ENCODE measurements around the gene ITGA3.

ITGA3 gene

GRCh38 chr17:50070908-50071680 lies 15.2 kb downstream of the ITGA3 start:
- DNase-seq (ENCODE audit: low read depth in 2 of 2): no peak

DNA sequence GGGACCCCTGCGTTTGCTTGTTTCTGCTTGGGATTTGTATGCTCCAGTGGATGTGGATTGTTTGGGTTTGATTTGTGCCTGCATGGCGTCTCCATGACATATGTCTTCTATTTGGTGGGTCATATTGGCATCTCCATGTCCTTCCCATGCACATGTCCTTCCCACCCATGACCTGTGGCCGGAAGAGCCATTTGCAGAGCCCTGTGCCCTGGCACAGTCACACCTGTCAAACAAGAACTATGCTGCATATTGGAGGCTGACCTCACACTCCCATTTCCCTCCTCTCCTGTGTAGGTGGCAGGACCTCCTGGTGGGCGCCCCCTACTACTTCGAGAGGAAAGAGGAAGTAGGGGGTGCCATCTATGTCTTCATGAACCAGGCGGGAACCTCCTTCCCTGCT lies 15.8 kb downstream of the ITGA3 start:
- DNase-seq (ENCODE audit: low read depth in 2 of 2): no peak

- no peak for DNase-seq (ENCODE audit: low read depth in 2 of 2)
These were observed 16.2 kb downstream of the ITGA3 start for GRCh38 chr17:50072130-50072529.

DNA sequence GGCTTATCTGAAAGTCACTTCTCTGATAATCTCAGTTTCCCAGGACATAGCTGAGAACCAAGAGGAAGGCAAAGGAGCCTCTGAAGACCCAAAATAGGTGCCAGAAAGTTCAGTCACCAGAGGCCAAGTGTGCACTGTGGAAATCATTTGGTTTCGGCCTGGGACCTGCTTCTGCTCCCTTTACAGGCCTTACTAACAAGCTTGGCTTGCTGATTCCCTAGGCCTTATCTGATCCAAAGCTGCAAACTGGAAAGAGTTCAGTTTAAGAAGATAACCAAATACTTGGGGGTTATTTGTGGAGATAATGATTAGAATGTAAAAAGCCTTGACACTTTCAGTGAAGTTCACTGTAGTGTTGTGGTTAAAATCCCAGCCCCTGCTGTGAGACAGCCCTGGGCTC lies 17.0 kb downstream of the ITGA3 start:
- no peak for DNase-seq (ENCODE audit: low read depth in 2 of 2)

DNA sequence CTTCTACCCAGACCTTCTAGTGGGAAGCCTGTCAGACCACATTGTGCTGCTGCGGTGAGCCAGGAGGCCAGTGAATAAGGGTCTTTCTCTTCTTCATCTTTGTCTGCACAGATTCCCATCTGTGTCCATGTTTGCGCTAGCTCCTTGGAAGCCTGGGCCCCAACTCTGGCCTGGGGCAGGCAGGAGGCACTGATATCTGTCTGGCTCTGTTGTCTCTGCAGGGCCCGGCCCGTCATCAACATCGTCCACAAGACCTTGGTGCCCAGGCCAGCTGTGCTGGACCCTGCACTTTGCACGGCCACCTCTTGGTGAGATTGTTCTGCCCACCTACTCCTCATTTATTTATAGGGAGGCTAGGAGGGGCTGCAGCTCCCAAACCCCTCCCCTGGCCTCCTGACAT lies 18.3 kb downstream of the ITGA3 start:
- no peak for DNase-seq (ENCODE audit: low read depth in 2 of 2)

DNA sequence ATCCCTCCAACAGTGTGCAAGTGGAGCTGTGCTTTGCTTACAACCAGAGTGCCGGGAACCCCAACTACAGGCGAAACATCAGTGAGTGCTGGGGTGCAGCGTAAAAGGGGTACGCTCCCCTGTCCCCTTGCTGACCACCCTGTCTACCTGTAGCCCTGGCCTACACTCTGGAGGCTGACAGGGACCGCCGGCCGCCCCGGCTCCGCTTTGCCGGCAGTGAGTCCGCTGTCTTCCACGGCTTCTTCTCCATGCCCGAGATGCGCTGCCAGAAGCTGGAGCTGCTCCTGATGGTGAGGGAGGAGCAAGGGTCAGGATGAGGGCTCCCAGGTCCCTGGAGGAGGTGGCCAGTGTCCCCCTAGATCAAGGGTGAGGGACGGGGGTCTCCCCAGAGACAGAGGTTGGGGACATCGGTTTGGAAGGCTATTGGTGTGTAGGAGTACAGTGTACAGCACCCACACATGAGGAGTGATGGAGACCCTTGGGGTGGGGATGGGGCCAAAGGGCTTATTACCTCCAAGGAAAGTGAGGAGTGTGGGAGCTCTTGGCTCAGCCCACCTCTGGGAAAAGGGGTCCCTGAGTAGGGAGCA lies 19.6 kb downstream of the ITGA3 start:
- DNase-seq (ENCODE audit: low read depth in 2 of 2): no peak

- no peak for DNase-seq (ENCODE audit: low read depth in 2 of 2)
These were observed 20.3 kb downstream of the ITGA3 start for GRCh38 chr17:50076221-50076590.

- DNase-seq (ENCODE audit: low read depth in 2 of 2): no peak
These were observed 20.8 kb downstream of the ITGA3 start for GRCh38 chr17:50076591-50077235.

GRCh38 chr17:50078430-50078829 lies 22.5 kb downstream of the ITGA3 start:
- no peak for DNase-seq (ENCODE audit: low read depth in 2 of 2)

- no peak for DNase-seq (ENCODE audit: low read depth in 2 of 2)
These were observed 23.6 kb downstream of the ITGA3 start for GRCh38 chr17:50079334-50080095.

DNA sequence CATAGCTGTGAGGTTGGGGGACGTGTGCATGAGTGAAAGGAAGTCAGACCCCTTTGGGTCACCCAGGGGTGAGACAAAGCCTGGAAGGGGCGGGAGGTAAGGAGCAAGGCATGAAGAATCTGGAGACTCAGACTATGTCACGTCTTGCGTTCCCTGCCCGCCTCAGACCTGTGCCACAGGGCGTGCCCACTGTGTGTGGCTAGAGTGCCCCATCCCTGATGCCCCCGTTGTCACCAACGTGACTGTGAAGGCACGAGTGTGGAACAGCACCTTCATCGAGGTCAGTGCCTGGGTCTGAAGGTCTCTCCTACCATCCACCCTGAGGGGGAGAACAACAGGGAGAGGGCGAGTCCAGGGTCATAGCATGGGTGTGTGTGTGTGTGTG lies 24.2 kb downstream of the ITGA3 start:
- no peak for DNase-seq (ENCODE audit: low read depth in 2 of 2)

GRCh38 chr17:50080827-50081226 lies 24.9 kb downstream of the ITGA3 start:
- no peak for DNase-seq (ENCODE audit: low read depth in 2 of 2)

DNA sequence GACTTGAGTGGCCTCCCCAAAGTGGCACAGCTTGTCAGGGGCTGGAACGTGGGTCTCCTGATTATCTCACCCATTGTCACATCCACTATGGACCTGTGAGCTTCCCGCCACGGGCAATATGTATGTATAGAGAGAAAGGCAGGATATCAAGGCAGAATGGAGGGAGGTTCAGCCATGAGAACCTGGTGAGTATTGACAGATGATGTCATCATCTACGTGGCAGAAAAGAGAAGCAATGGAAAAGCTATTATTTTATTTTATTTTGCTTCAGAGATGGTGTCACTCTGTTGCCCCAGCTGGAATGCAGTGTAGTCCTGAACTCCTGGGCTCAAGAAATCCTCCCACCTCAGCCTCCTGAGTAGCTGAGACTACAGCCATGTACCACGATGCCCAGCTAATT lies 25.8 kb downstream of the ITGA3 start:
- no peak for DNase-seq (ENCODE audit: low read depth in 2 of 2)

- peak; percentile 35 to 37 for DNase-seq (ENCODE audit: low read depth in 2 of 2)
These were observed 31.5 kb downstream of the ITGA3 start for GRCh38 chr17:50087246-50087911.

GRCh38 chr17:50087912-50088405 lies 32.0 kb downstream of the ITGA3 start:
- no peak for DNase-seq (ENCODE audit: low read depth in 2 of 2)

DNA sequence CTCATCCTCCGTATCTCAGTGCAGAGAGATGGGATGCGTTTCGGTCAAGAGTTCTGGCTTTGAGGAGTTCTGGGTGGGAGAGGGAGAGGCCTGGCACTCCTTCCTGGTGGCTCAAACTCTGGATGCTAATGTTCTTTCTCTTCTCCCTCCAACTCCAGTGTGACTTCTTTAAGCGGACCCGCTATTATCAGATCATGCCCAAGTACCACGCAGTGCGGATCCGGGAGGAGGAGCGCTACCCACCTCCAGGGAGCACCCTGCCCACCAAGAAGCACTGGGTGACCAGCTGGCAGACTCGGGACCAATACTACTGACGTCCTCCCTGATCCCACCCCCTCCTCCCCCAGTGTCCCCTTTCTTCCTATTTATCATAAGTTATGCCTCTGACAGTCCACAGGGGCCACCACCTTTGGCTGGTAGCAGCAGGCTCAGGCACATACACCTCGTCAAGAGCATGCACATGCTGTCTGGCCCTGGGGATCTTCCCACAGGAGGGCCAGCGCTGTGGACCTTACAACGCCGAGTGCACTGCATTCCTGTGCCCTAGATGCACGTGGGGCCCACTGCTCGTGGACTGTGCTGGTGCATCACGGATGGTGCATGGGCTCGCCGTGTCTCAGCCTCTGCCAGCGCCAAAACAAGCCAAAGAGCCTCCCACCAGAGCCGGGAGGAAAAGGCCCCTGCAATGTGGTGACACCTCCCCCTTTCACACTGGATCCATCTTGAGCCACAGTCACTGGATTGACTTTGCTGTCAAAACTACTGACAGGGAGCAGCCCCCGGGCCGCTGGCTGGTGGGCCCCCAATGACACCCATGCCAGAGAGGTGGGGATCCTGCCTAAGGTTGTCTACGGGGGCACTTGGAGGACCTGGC lies 33.3 kb downstream of the ITGA3 start:
- DNase-seq (ENCODE audit: low read depth in 2 of 2): no peak

GRCh38 chr17:50090071-50090470 lies 34.2 kb downstream of the ITGA3 start:
- no peak for DNase-seq (ENCODE audit: low read depth in 2 of 2)

- DNase-seq (ENCODE audit: low read depth in 2 of 2): no peak
These were observed 35.3 kb downstream of the ITGA3 start for GRCh38 chr17:50090971-50091917.

- no peak for DNase-seq (ENCODE audit: low read depth in 2 of 2)
These were observed 36.0 kb downstream of the ITGA3 start for GRCh38 chr17:50091918-50092285.

DNA sequence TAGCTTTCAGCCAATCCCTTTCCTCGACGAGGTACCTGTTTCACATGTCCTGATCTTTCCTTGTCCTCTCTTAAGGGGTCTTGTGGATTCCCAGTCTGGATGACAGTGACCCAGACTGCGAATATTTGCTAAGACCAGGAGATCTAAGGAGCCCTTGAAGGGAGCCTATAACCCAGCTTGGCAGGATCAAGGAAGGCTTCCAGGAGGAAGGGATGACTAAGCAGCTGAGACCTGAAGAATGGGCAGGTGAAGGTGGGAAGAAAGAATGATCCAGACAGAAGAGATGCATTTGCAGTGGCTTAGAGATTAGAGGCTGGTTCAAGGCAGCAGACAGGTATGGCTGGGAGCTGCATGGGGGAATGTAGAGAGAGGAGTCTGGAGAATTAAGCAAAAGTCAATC lies 37.3 kb downstream of the ITGA3 start:
- no peak for DNase-seq (ENCODE audit: low read depth in 2 of 2)

Data from fibroblast of skin of left quadriceps (primary cell).